OCI-LY7 (cell line): ENCODE measurements around the gene TMEM131L. TPM values are rescaled to one million over a fixed set of nuclear protein-coding genes. Genes with fewer than 3 reads are reported as not detected.
"Not testable (repeated sequence)": the region's sequence is repeated elsewhere in the genome, so short reads cannot be mapped to it uniquely, and the experiment has no call there.

Experiments used
- BruUV-seq: library from RNA; stranded (reverse); fragments of 400-500 nt; replicated peaks from 2 replicates; lab custom pipeline; 2021; lab: Mats Ljungman, UMichigan
- CTCF ChIA-PET: fragments of 300-600 bp; sonication (Branson Sonifier 250); formaldehyde crosslinking; loops from one replicate; lab custom pipeline; 2022; ENCODE audit warnings: antibody characterized with exemption; ENCODE audit not compliant: unreplicated experiment; lab: Charles Lee
- POLR2A ChIA-PET: fragments of 300-600 bp; sonication (Branson Sonifier 250); formaldehyde crosslinking; loops from one replicate; lab custom pipeline; 2022; ENCODE audit warnings: antibody characterized with exemption; lab: Charles Lee
- DNase-seq: peaks from one replicate; pipeline ENCODE4 v3.0.0-alpha.2; 2015; ENCODE audit warnings: low spot score
- H2AFZ ChIP-seq: fragments of 200-600 bp; sonication (generic), shearing (Covaris generic); 2 replicates; pipeline ENCODE4 v1.6.1; 2014; ENCODE audit warnings: mild to moderate bottlenecking, antibody characterized with exemption, low read length, moderate library complexity
- H3K27ac ChIP-seq: fragments of 200-600 bp; sonication (generic); 2 replicates; pipeline ENCODE4 v1.5.1; 2014; ENCODE audit warnings: mixed run types, low read depth, mild to moderate bottlenecking, moderate library complexity, low read length, inconsistent platforms; ENCODE audit not compliant: poor library complexity, severe bottlenecking
- H3K36me3 ChIP-seq: fragments of 200-600 bp; sonication (generic); 2 replicates; pipeline ENCODE4 v1.6.1; 2014; ENCODE audit warnings: mild to moderate bottlenecking, antibody characterized with exemption, low read length, moderate library complexity, mixed read lengths; ENCODE audit not compliant: insufficient read depth
- H3K4me1 ChIP-seq: fragments of 200-600 bp; sonication (generic); 2 replicates; pipeline ENCODE4 v1.5.1; 2014; ENCODE audit warnings: mild to moderate bottlenecking, low read length; ENCODE audit not compliant: insufficient read depth, poor library complexity, severe bottlenecking
- H3K4me2 ChIP-seq: fragments of 200-600 bp; sonication (generic); 2 replicates; pipeline ENCODE4 v1.6.1; 2014; ENCODE audit warnings: mild to moderate bottlenecking, low read length
- H3K4me3 ChIP-seq: fragments of 200-600 bp; sonication (generic); 2 replicates; pipeline ENCODE4 v1.5.1; 2014; ENCODE audit warnings: mild to moderate bottlenecking, low read depth, low read length; ENCODE audit not compliant: poor library complexity, severe bottlenecking
- H3K79me2 ChIP-seq: fragments of 200-600 bp; sonication (generic); 2 replicates; pipeline ENCODE4 v1.6.1; 2016; ENCODE audit warnings: low read depth, mild to moderate bottlenecking, low read length, moderate library complexity, mixed read lengths; ENCODE audit not compliant: insufficient read depth
- H3K9me2 ChIP-seq: fragments of 200-600 bp; sonication (generic); 2 replicates; pipeline ENCODE4 v1.6.1; 2016; ENCODE audit warnings: mild to moderate bottlenecking, low read length, mixed read lengths; ENCODE audit not compliant: insufficient read depth
- H3K9me3 ChIP-seq: fragments of 200-600 bp; sonication (generic); 2 replicates; pipeline ENCODE4 v1.6.1; 2014; ENCODE audit warnings: mild to moderate bottlenecking, mixed run types, low read length, mixed read lengths
- H4K20me1 ChIP-seq: fragments of 200-600 bp; sonication (generic); 2 replicates; pipeline ENCODE4 v1.6.1; 2014; ENCODE audit warnings: mild to moderate bottlenecking, antibody characterized with exemption, low read length, moderate library complexity, mixed read lengths; ENCODE audit not compliant: insufficient read depth
- CTCF ChIP-seq: fragments of 200-600 bp; sonication (generic); conservative IDR thresholded peaks from 2 replicates; pipeline ENCODE4 v1.5.1; 2014; ENCODE audit warnings: mild to moderate bottlenecking, antibody characterized with exemption, low read length, moderate library complexity, mixed read lengths
- EZH2phosphoT487 ChIP-seq: fragments of 200-600 bp; sonication (generic); IDR thresholded peaks from 2 replicates; pipeline ENCODE4 v1.6.1; 2018; ENCODE audit warnings: low read depth, borderline replicate concordance, mild to moderate bottlenecking, mixed run types, antibody characterized with exemption, low read length, moderate library complexity, mixed read lengths
- intact Hi-C: fragments of 100-400 bp; cut with micrococcal nuclease; formaldehyde crosslinking; loops from one replicate; pipeline ENCODE4 v1.10.0; 2022; ENCODE audit not compliant: unreplicated experiment
- total RNA-seq, 2 experiments: library from RNA; depleted of rRNA in 1 of 2; stranded (reverse); fragments of >200 nt in 1 of 2; shearing (Covaris generic) in 1 of 2; gene quantifications; 2 replicates each; pipeline ENCODE4 v1.2.3, GENCODE V29; 2014 to 2022

The TMEM131L gene
- total RNA-seq, 2 experiments from 2014 or later = 133 to 148 TPM

- no peaks in the 10 kb centered on the region for H4K20me1 ChIP-seq
- H3K4me1 ChIP-seq = peaks cover 34% of the 10 kb centered on the region
- TF ChIP-seq CTCF = no peak
- no peak for TF ChIP-seq EZH2phosphoT487
- no peak overlapping the region for H3K4me2 ChIP-seq
- no peak overlapping the region for H3K4me3 ChIP-seq
- no peaks in the 10 kb centered on the region for H3K79me2 ChIP-seq
- no peaks in the 10 kb centered on the region for H3K9me3 ChIP-seq
- ChIA-PET CTCF (no interaction called here), POLR2A (interaction anchor here (0.7 to 5.5 kb wide), 3 partner anchors 11 to 16 kb away, joined by 3 to 52 read pairs (median 4); partner anchors contain the start of gene TMEM131L)
- no peak overlapping the region for H3K27ac ChIP-seq
- no peaks in the 10 kb centered on the region for H3K9me2 ChIP-seq
- no peaks in the 10 kb centered on the region for H3K36me3 ChIP-seq
- no peak for DNase-seq
- no peak overlapping the region for H2AFZ ChIP-seq
- no TSS peak for BruUV-seq
- intact Hi-C loops = no loop called here
Observed at GRCh38 chr4:153449338-153449737, 16.8 kb upstream of the TMEM131L start.

GRCh38 chr4:153450544-153450917 lies 15.6 kb upstream of the TMEM131L start:
- POLR2A ChIA-PET = interaction anchor here (0.6 kb wide), 1 partner anchor 42 kb away, joined by 3 read pairs; no protein-coding TSS in a partner anchor
- no peaks in the 10 kb centered on the region for H3K79me2 ChIP-seq
- DNase-seq = no peak
- intact Hi-C loops = no loop called here
- no peaks in the 10 kb centered on the region for H4K20me1 ChIP-seq
- no peaks in the 10 kb centered on the region; the same call in 1 of the 2 replicates for H3K36me3 ChIP-seq
- no peaks in the 10 kb centered on the region for H3K9me3 ChIP-seq
- H2AFZ ChIP-seq = peak overlapping the region; percentile 80
- H3K4me2 ChIP-seq = peak overlapping the region; percentile 68
- H3K4me3 ChIP-seq = peak overlapping the region; percentile 26
- CTCF ChIA-PET = no interaction called here
- H3K4me1 ChIP-seq = peaks cover 34% of the 10 kb centered on the region
- no TSS peak for BruUV-seq
- H3K27ac ChIP-seq = peak overlapping the region; percentile 65
- no peaks in the 10 kb centered on the region for H3K9me2 ChIP-seq
- no peak for TF ChIP-seq CTCF

DNA sequence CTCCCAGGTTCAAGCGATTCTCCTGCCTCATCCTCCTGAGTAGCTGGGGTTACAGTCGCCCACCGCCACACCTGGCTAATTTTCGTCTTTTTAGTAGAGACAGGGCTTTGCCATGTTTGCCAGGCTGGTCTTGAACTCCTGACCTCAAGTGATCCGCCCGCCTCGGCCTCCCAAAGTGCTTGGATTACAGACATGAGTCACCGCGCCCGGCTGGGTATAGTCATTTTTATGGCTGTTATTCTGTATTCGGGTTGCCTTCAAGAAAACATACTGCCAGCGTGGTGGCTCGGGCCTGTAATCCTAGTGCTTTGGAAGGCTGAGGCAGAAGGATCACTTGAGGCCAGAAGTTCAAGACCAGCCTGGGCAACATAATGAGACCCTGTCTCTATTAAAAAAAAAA lies 15.0 kb upstream of the TMEM131L start:
- H3K9me2 ChIP-seq, H3K9me3 ChIP-seq, H2AFZ ChIP-seq, H3K4me3 ChIP-seq, H3K4me2 ChIP-seq, BruUV-seq, H4K20me1 ChIP-seq, H3K36me3 ChIP-seq, CTCF ChIA-PET, H3K27ac ChIP-seq, intact Hi-C loops, H3K79me2 ChIP-seq, DNase-seq: not testable (repeated sequence)
- peaks cover 34% of the 10 kb centered on the region for H3K4me1 ChIP-seq
- POLR2A ChIA-PET = interaction anchor here (0.7 to 3.7 kb wide), 2 partner anchors 14 kb away, joined by 3 to 15 read pairs; partner anchors contain the start of gene TMEM131L
